Measurements from ENCODE around the gene MACIR.

DNA sequence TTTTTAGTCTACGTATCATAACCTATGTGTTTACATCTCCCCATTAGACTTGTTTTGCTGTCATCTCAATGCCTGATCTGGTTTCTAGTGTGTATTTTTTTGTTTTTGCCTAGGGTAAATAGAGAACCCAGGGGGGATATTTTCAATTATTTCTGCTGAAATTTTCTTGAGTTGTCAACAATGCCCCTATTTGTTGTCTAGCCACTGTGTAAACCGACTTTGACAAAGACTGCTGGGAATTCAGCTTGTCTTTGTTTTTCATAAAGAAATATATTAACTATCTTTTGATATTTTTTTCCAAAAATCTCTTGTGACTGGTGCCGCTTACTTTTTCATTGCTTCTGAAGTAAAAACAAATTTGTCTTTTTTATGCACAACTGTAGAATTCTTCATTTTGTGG is 28.1 kb downstream of the MACIR start:
- TF ChIP-seq, protein P1, sequence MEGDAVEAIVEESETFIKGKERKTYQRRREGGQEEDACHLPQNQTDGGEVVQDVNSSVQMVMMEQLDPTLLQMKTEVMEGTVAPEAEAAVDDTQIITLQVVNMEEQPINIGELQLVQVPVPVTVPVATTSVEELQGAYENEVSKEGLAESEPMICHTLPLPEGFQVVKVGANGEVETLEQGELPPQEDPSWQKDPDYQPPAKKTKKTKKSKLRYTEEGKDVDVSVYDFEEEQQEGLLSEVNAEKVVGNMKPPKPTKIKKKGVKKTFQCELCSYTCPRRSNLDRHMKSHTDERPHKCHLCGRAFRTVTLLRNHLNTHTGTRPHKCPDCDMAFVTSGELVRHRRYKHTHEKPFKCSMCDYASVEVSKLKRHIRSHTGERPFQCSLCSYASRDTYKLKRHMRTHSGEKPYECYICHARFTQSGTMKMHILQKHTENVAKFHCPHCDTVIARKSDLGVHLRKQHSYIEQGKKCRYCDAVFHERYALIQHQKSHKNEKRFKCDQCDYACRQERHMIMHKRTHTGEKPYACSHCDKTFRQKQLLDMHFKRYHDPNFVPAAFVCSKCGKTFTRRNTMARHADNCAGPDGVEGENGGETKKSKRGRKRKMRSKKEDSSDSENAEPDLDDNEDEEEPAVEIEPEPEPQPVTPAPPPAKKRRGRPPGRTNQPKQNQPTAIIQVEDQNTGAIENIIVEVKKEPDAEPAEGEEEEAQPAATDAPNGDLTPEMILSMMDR (IDR thresholded peaks at IDR 0.05; ENCODE audit: low read depth, low read length) = no peak
- TF ChIP-seq POLR2A (IDR thresholded peaks at IDR 0.05; ENCODE audit: extremely low read depth, insufficient read length) (no peak), MYC (IDR thresholded peaks at IDR 0.05; ENCODE audit: low read depth, low read length) (no peak)
- TF ChIP-seq, protein P2, sequence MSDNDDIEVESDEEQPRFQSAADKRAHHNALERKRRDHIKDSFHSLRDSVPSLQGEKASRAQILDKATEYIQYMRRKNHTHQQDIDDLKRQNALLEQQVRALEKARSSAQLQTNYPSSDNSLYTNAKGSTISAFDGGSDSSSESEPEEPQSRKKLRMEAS (IDR thresholded peaks at IDR 0.05; ENCODE audit: low read depth, low read length) = no peak

Data from NB4 (cell line).